Measurements from ENCODE around the gene ADI1. TPM values are rescaled to one million over a fixed set of nuclear protein-coding genes. Genes with fewer than 3 reads are reported as not detected.

ADI1 gene
- total RNA-seq, 2 donors from 2014 or later = 130 to 184 TPM

DNA sequence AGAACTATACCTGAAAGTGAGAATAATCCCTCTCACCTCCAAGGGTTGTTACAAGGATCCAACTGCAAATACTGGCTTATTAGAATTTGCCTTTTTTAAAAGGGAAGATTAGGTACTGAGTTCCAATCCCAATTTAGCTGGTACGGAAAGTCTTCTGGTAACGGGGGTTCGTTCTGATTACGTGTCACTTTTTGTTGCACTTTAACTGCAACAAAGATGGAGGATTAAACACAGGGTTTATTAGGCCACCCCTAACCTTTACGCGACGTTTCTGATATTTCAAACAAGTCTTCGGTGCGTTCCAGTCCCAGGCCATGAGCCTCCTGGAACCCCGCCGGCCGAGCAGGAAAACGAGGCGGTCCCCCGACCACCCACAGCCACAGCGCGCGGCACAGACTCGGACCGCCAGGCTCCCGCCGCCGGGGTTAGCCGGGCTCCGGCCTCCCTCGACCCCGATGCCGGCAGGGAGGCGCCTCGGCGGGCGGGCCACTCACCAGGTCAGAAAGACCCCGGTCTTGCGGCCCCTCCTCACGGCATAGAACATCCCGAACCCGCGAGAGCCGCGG is 38.4 kb upstream of the ADI1 start:
- no peaks in the 10 kb centered on the region for H3K27me3 ChIP-seq
- H3K4me3 ChIP-seq = peak overlapping the region; percentile 72 to 94
- peak overlapping the region; percentile 84 to 90 for H3K27ac ChIP-seq
- no peaks in the 10 kb centered on the region for H3K9me3 ChIP-seq
- no peak for DNase-seq (ENCODE audit: low spot score)
- H3K4me1 ChIP-seq = peaks cover 0 to 18% of the 10 kb centered on the region in 2 donors
- TF ChIP-seq, protein P1, sequence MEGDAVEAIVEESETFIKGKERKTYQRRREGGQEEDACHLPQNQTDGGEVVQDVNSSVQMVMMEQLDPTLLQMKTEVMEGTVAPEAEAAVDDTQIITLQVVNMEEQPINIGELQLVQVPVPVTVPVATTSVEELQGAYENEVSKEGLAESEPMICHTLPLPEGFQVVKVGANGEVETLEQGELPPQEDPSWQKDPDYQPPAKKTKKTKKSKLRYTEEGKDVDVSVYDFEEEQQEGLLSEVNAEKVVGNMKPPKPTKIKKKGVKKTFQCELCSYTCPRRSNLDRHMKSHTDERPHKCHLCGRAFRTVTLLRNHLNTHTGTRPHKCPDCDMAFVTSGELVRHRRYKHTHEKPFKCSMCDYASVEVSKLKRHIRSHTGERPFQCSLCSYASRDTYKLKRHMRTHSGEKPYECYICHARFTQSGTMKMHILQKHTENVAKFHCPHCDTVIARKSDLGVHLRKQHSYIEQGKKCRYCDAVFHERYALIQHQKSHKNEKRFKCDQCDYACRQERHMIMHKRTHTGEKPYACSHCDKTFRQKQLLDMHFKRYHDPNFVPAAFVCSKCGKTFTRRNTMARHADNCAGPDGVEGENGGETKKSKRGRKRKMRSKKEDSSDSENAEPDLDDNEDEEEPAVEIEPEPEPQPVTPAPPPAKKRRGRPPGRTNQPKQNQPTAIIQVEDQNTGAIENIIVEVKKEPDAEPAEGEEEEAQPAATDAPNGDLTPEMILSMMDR (IDR thresholded peaks at IDR 0.05) = no peak
- peaks cover 39% of the 10 kb centered on the region for H3K36me3 ChIP-seq

DNA sequence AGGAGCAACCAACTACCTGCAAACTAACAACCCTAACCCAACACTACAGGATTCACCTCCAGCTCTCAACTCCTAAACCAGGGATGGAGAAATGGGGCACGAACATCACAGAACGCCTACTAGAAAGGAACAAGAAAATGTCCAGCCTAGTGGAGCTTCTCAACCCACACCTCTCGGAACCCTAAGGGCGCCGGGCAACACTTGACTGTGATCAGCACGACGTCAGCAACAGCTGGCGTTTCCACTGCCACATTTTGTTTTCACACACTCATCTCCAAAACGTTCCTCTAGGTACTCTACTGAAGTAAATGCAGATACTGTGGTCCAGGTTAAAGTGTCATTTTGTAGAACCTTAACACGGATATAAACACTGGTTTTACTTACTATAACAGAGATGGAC is 34.6 kb upstream of the ADI1 start:
- DNase-seq (ENCODE audit: low spot score) = no peak
- no peaks in the 10 kb centered on the region for H3K27me3 ChIP-seq
- H3K4me3 ChIP-seq = no peak overlapping the region
- no peak overlapping the region for H3K27ac ChIP-seq
- H3K9me3 ChIP-seq = no peaks in the 10 kb centered on the region
- TF ChIP-seq, protein P1 (IDR thresholded peaks at IDR 0.05) = no peak
- H3K36me3 ChIP-seq = peaks cover 73% of the 10 kb centered on the region
- peaks cover 0 to 15% of the 10 kb centered on the region in 2 donors for H3K4me1 ChIP-seq

DNA sequence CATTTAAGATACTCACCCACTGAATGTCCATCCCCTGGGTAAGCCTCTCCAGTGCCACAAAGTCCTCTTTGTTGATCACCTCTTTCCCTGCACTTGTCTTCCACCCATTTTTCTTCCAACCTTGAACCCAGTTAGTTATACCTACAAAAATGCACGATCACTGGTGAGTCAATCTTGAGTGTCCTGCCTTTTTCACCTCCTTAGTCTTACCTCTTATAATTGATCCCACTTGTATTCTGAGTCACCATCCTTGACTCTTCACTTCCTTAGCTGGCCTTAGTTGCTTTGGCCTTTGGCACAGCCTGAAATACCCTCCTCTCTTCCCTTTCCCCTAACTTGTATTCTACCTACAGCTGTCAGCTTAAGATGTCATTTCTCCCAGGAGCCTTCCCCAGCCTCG is 28.6 kb upstream of the ADI1 start:
- peaks cover 92% of the 10 kb centered on the region for H3K36me3 ChIP-seq
- no peak overlapping the region for H3K4me3 ChIP-seq
- no peaks in the 10 kb centered on the region for H3K9me3 ChIP-seq
- H3K27me3 ChIP-seq = no peaks in the 10 kb centered on the region
- no peak overlapping the region for H3K27ac ChIP-seq
- no peak for DNase-seq (ENCODE audit: low spot score)
- TF ChIP-seq, protein P1 (IDR thresholded peaks at IDR 0.05) = no peak
- H3K4me1 ChIP-seq = no peaks in the 10 kb centered on the region

DNA sequence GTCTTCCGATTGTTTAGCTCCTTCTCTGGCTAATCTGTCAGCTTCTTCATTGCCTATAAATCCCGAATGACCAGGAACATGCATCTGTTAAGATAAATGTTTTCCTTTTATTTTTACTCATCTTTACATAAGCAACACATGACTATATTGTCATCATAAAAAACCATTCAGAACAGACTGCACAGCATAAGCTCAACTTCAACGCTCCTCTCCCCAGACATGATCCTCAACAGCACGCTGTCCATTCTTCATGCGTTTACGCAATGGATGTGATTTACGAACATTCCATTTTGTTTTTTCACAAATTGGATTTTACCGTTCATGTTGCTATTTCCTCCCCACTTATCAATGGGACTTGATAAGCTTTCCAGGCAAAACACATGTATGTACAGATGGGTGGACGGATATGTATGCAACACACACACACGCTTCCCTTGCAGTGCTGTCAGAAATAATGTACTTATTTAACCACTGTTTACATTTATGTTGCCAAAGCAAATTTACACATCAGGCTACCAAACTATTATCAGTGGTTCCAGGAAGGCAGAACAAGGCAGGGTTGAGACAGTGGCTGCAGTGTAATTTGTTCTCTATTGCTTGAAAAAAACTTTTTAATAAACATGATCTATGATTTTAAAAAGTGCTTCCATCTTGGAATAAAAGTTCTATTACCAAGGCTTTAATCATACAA is 26.6 kb upstream of the ADI1 start:
- H3K4me3 ChIP-seq = no peak overlapping the region
- TF ChIP-seq, protein P1 (IDR thresholded peaks at IDR 0.05) = no peak
- no peaks in the 10 kb centered on the region for H3K4me1 ChIP-seq
- H3K27ac ChIP-seq = no peak overlapping the region
- peaks cover 84% of the 10 kb centered on the region for H3K36me3 ChIP-seq
- H3K27me3 ChIP-seq = no peaks in the 10 kb centered on the region
- DNase-seq (ENCODE audit: low spot score) = no peak
- H3K9me3 ChIP-seq = no peaks in the 10 kb centered on the region

DNA sequence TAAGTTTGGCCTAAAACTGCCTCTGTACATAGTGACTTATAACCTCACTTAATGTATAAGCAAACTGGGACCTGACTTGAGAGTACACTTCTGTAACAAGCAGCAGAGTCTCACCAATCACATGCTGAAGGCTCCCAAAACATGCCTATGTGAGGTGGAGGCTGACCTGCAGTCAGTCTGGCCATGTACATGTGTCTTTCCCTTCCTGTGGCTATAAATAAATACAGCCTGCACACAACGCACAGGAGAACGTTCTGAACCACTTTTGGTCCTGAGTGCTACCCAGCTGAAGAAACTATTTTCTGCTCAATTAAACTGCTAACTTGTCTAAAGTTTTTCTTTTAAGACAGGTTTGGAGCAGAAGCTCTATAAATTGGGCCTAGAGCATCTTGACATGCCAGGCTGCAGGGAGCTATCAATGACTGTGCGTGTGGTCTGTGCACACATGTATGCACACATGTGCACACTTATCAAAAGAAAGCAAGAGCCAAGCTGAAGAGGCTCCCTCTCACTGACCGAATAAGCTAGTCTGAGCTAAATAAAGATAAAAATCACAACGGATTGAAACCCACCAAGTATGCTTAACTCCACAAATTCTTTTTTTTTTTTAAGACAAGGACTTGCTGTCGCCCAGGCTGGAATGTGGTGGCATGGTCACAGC is 23.8 kb upstream of the ADI1 start:
- TF ChIP-seq, protein P1 (IDR thresholded peaks at IDR 0.05) = no peak
- peaks cover 56% of the 10 kb centered on the region for H3K36me3 ChIP-seq
- H3K9me3 ChIP-seq = no peaks in the 10 kb centered on the region
- H3K4me1 ChIP-seq = no peaks in the 10 kb centered on the region
- no peak overlapping the region for H3K4me3 ChIP-seq
- H3K27ac ChIP-seq = peak overlapping the region; percentile 1 to 54
- H3K27me3 ChIP-seq = no peaks in the 10 kb centered on the region
- DNase-seq (ENCODE audit: low spot score) = no peak
